Subcutaneous abdominal adipose tissue (tissue), 5 donors: Measurements from ENCODE around the gene ADAMTS7.
"Not testable (repeated sequence)": the region's sequence is repeated elsewhere in the genome, so short reads cannot be mapped to it uniquely, and the experiment has no call there.

Experiments used
- H3K27ac ChIP-seq: one replicate; pipeline ENCODE4 v1.7.0; 2013; ENCODE audit warnings: low read depth, mild to moderate bottlenecking, inconsistent platforms, low read length, moderate library complexity
- H3K27me3 ChIP-seq, 5 donors: one replicate each; pipeline ENCODE4 v1.7.0; 2013; ENCODE audit warnings: low read length in 5 of 5, inconsistent platforms in 1 of 5; ENCODE audit not compliant: control insufficient read depth in 5 of 5, insufficient read depth in 4 of 5
- H3K36me3 ChIP-seq, 5 donors: one replicate each; pipeline ENCODE4 v1.7.0; 2013; ENCODE audit warnings: low read length in 5 of 5; ENCODE audit not compliant: control insufficient read depth in 5 of 5, insufficient read depth in 5 of 5
- H3K4me1 ChIP-seq, 5 donors: one replicate each; pipeline ENCODE4 v1.7.0; 2013; ENCODE audit warnings: low read length in 5 of 5, mild to moderate bottlenecking in 3 of 5, moderate library complexity in 1 of 5; ENCODE audit not compliant: control insufficient read depth in 5 of 5, insufficient read depth in 5 of 5
- H3K4me3 ChIP-seq, 5 donors: one replicate each; pipeline ENCODE4 v1.7.0; 2013; ENCODE audit warnings: low read length in 5 of 5, low read depth in 1 of 5
- H3K9ac ChIP-seq, 5 donors: one replicate each; pipeline ENCODE4 v1.7.0; 2013; ENCODE audit warnings: low read length in 5 of 5, mild to moderate bottlenecking in 4 of 5, moderate library complexity in 3 of 5
- H3K9me3 ChIP-seq, 5 donors: one replicate each; pipeline ENCODE4 v1.7.0; 2013; ENCODE audit warnings: low read length in 5 of 5; ENCODE audit not compliant: control insufficient read depth in 5 of 5
- donor health status: healthy.
- donor health status: healthy.
- donor health status: healthy.
- donor health status: healthy.
- donor health status: healthy.

Gene ADAMTS7

GRCh38 chr15:78761475-78761874 lies 49.8 kb downstream of the ADAMTS7 start:
- H3K27me3 ChIP-seq, H3K4me3 ChIP-seq, H3K9me3 ChIP-seq, H3K36me3 ChIP-seq: not testable (repeated sequence)
- Histone ChIP-seq H3K27ac (peak overlapping the region; percentile 54), H3K4me1 (peaks cover 5 to 50% (median 37%) of the 10 kb centered on the region in 5 donors), H3K9ac (peak overlapping the region in 1 of 5 donors; percentile 59)

GRCh38 chr15:78761020-78761419 lies 50.2 kb downstream of the ADAMTS7 start:
- no peak overlapping the region for H3K9ac ChIP-seq
- H3K4me1 ChIP-seq, result peaks cover 5 to 54% (median 39%) of the 10 kb centered on the region in 5 donors
- no peak overlapping the region for H3K4me3 ChIP-seq

GRCh38 chr15:78760091-78760882 lies 51.0 kb downstream of the ADAMTS7 start:
- Histone ChIP-seq H3K27ac (peak overlapping the region; percentile 72), H3K4me1 (peaks cover 5 to 57% (median 41%) of the 10 kb centered on the region in 5 donors)
- not testable (repeated sequence) for H3K4me3 ChIP-seq, H3K27me3 ChIP-seq, H3K36me3 ChIP-seq, H3K9me3 ChIP-seq, H3K9ac ChIP-seq

More at GRCh38 chr15:78761020-78761419, 50.2 kb downstream of the ADAMTS7 start:
- Histone ChIP-seq H3K9me3 (no peaks in the 10 kb centered on the region), H3K27me3 (no peaks in the 10 kb centered on the region), H3K27ac (peak overlapping the region; percentile 54), H3K36me3 (no peaks in the 10 kb centered on the region)

- not testable (repeated sequence) for H3K9me3 ChIP-seq, H3K4me3 ChIP-seq, H3K27me3 ChIP-seq, H3K36me3 ChIP-seq
- Histone ChIP-seq H3K27ac (peak overlapping the region; percentile 72), H3K4me1 (peaks cover 5 to 57% (median 44%) of the 10 kb centered on the region in 5 donors), H3K9ac (peak overlapping the region in 1 of 5 donors; percentile 35)
Measured at GRCh38 chr15:78759361-78759998, 51.8 kb downstream of the ADAMTS7 start.

GRCh38 chr15:78758486-78759200 lies 52.6 kb downstream of the ADAMTS7 start:
- not testable (repeated sequence) for H3K27me3 ChIP-seq
- peaks cover 5 to 61% (median 48%) of the 10 kb centered on the region in 5 donors for H3K4me1 ChIP-seq

GRCh38 chr15:78758084-78758483 lies 53.2 kb downstream of the ADAMTS7 start:
- not testable (repeated sequence) for H3K36me3 ChIP-seq, H3K27me3 ChIP-seq, H3K27ac ChIP-seq, H3K4me3 ChIP-seq, H3K9ac ChIP-seq, H3K9me3 ChIP-seq
- H3K4me1 ChIP-seq, result peaks cover 5 to 67% (median 53%) of the 10 kb centered on the region in 5 donors

More at GRCh38 chr15:78758486-78759200, 52.6 kb downstream of the ADAMTS7 start:
- H3K4me3 ChIP-seq, H3K9me3 ChIP-seq, H3K36me3 ChIP-seq, H3K9ac ChIP-seq, H3K27ac ChIP-seq: not testable (repeated sequence)

- H3K27ac ChIP-seq, result peak overlapping the region; percentile 60
- no peak overlapping the region for H3K9ac ChIP-seq
- no peaks in the 10 kb centered on the region for H3K36me3 ChIP-seq
- peaks cover 5 to 67% (median 56%) of the 10 kb centered on the region in 5 donors for H3K4me1 ChIP-seq
- H3K4me3 ChIP-seq, result no peak overlapping the region
- H3K27me3 ChIP-seq, result no peaks in the 10 kb centered on the region
- no peaks in the 10 kb centered on the region for H3K9me3 ChIP-seq
Measured at GRCh38 chr15:78757636-78757905, 53.7 kb downstream of the ADAMTS7 start.

GRCh38 chr15:78756781-78757635 lies 54.3 kb downstream of the ADAMTS7 start:
- H3K9me3 ChIP-seq, H3K36me3 ChIP-seq, H3K27me3 ChIP-seq: not testable (repeated sequence)
- Histone ChIP-seq H3K4me3 (peak overlapping the region in 1 of 5 donors; percentile 16), H3K4me1 (peaks cover 5 to 62% (median 50%) of the 10 kb centered on the region in 5 donors), H3K9ac (peak overlapping the region in 1 of 5 donors; percentile 30), H3K27ac (peak overlapping the region; percentile 60)

GRCh38 chr15:78755900-78756591 lies 55.2 kb downstream of the ADAMTS7 start:
- not testable (repeated sequence) for H3K9ac ChIP-seq, H3K36me3 ChIP-seq, H3K4me3 ChIP-seq, H3K9me3 ChIP-seq, H3K27me3 ChIP-seq
- Histone ChIP-seq H3K27ac (peak overlapping the region; percentile 60), H3K4me1 (peaks cover 3 to 57% (median 44%) of the 10 kb centered on the region in 5 donors)
